ENCODE data around the gene STRADB. TPM values are rescaled to one million over a fixed set of nuclear protein-coding genes. Genes with fewer than 3 reads are reported as not detected.

STRADB gene
- total RNA-seq, 1 experiment from 2014 or later, result 40.5 TPM

- WGBS (ENCODE audit: extremely low coverage, insufficient read length, low lambda C conversion rate), result no CpG with 5 or more reads among the region's 5 CpGs
- peaks cover 18% of the 10 kb centered on the region for H3K27me3 Mint-ChIP-seq (ENCODE audit: low read depth)
Measured at GRCh38 chr2:201522965-201523364, 71.4 kb downstream of the STRADB start.

More at GRCh38 chr2:201522965-201523364, 71.4 kb downstream of the STRADB start:
- Histone ChIP-seq H3K9me3 (ENCODE audit: control insufficient read depth, low read depth, low read length) (no peaks in the 10 kb centered on the region), H3K4me2 (ENCODE audit: insufficient read depth, insufficient read length, low read length) (no peak overlapping the region), H3K79me1 (ENCODE audit: insufficient read depth, low read depth, low read length, poor library complexity, severe bottlenecking) (no peaks in the 10 kb centered on the region), H2BK5ac (ENCODE audit: insufficient read length, low read length) (no peak overlapping the region), H3K79me2 (ENCODE audit: insufficient read depth, low read length) (no peaks in the 10 kb centered on the region), H4K91ac (ENCODE audit: insufficient read length, low read depth, low read length) (no peak overlapping the region), H3K23ac (ENCODE audit: insufficient read length, low read depth, low read length) (no peak overlapping the region), H3K4ac (ENCODE audit: low read depth, low read length) (no peak overlapping the region), H3K23me2 (ENCODE audit: insufficient read length, low read depth, low read length, poor library complexity, severe bottlenecking) (no peaks in the 10 kb centered on the region), H3K27ac (ENCODE audit: insufficient read length, low read depth, low read length) (no peak overlapping the region), H3K9ac (ENCODE audit: extremely low read depth, insufficient read length, low read length) (no peak overlapping the region), H4K5ac (ENCODE audit: insufficient read length, low read depth, low read length) (no peak overlapping the region), H4K20me1 (ENCODE audit: control insufficient read depth, insufficient read depth, insufficient read length) (no peaks in the 10 kb centered on the region), H2BK120ac (ENCODE audit: low read depth, low read length, poor library complexity, severe bottlenecking) (no peak overlapping the region), H4K8ac (replicated peaks; ENCODE audit: insufficient read length, low read depth, low read length) (no peak overlapping the region), H2BK12ac (ENCODE audit: insufficient read length, low read depth, low read length) (no peak overlapping the region), H3T11ph (ENCODE audit: low read length) (no peak overlapping the region), H2AFZ (ENCODE audit: low read length) (no peak overlapping the region), H3K56ac (ENCODE audit: insufficient read length, low read depth, low read length) (no peak overlapping the region), H2BK15ac (ENCODE audit: low read depth, low read length) (no peak overlapping the region), H2BK20ac (ENCODE audit: low read depth, low read length, poor library complexity, severe bottlenecking) (no peak overlapping the region), H3K18ac (ENCODE audit: insufficient read length, low read depth, low read length) (no peak overlapping the region), H3K4me1 (ENCODE audit: insufficient read depth, low read length) (no peaks in the 10 kb centered on the region), H3K14ac (ENCODE audit: insufficient read depth, low read length) (no peak overlapping the region; the same call in 1 of the 2 replicates), H2AK5ac (ENCODE audit: insufficient read length, low read length) (no peak overlapping the region), H3K27me3 (ENCODE audit: insufficient read depth, low read length) (no peaks in the 10 kb centered on the region)
- no peaks in the 10 kb centered on the region; a peak in 1 of 7 replicates for H3K36me3 Mint-ChIP-seq (ENCODE audit: insufficient read depth in 1 of 3, low read depth in 3 of 3)
- H3K27ac Mint-ChIP-seq, result no peak overlapping the region
- DNase-seq, result no peak
- H3K4me1 Mint-ChIP-seq, result no peaks in the 10 kb centered on the region
- no peak overlapping the region for H3K4me3 Mint-ChIP-seq
- H3K9me3 Mint-ChIP-seq, result peaks cover 6 to 7% of the 10 kb centered on the region in 2 experiments; a peak in 4 of 5 replicates
- no peak for TF ChIP-seq CTCF (conservative IDR thresholded peaks at IDR 0.05)

Data from H9 (cell line).